Stimulated activated CD4-positive, alpha-beta T cell treated with anti-CD3 and anti-CD28 coated beads, TNF-alpha, amount 100 ng/mL, for 1 hour (primary cell): ENCODE results near the gene PARVG.

Experiments
- DNase-seq, 3 donors: peaks; one replicate each; pipeline ENCODE4 v3.0.0-alpha.2; 2020; ENCODE audit warnings: low read depth in 3 of 3, low spot score in 1 of 3

The PARVG gene

GRCh38 chr22:44179989-44180705, 578 bp upstream of the PARVG start:
- DNase-seq, result no peak

GRCh38 chr22:44181033-44181911, 547 bp downstream of the PARVG start:
- DNase-seq, result peak; percentile 20 to 49 (median 30)

GRCh38 chr22:44181912-44182587, 1.3 kb downstream of the PARVG start:
- no peak for DNase-seq

DNA sequence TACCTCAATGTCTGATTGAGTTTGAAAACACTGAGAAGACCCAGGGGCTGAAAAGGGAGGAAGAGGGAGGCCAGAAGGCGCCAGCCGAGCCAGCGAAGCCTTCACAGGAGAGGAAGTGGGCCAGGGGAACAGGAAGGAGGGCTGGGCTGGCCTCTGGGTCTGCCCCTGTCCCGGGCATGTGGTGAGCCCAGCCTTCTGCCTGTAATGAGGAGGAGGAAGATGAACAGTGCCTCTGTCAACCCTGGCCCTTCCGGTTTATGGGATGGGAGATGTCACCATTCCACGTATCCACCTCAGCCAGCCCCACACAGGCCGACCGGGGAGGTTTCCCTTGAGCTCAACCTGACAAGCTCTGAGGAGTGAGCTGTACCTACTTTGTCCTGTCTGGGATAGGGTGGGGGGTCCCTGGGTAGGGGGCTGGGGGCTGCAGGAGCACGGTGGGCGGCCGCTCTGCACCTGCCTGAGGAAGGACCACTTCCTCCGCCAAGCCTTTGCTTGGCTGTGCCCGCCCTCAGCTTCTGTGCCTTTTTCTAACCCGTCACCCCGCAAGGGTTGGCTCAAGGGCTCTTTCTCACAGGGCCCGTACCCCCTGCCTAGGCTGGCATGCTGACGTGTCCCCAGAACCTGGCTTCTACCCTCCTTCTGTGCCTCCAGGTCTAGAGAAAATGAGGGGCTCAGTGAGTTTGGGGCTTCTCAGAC, 2.0 kb downstream of the PARVG start:
- DNase-seq, result no peak

DNA sequence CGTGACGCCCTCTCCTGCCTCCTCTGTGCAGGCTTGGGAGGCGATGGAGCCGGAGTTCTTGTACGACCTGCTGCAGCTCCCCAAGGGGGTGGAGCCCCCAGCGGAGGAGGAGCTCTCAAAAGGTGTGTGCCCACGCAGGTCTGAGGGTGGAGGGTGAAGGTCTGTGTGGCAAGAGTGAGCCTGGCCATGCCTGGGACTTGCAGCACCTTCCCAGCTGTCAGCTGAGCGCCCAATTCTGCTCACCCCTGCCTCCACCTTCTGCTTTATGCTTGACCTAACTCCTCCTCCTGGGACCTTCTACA, 2.5 kb downstream of the PARVG start:
- no peak for DNase-seq

- DNase-seq, result no peak
These were observed 3.3 kb downstream of the PARVG start for GRCh38 chr22:44184006-44184405.

DNA sequence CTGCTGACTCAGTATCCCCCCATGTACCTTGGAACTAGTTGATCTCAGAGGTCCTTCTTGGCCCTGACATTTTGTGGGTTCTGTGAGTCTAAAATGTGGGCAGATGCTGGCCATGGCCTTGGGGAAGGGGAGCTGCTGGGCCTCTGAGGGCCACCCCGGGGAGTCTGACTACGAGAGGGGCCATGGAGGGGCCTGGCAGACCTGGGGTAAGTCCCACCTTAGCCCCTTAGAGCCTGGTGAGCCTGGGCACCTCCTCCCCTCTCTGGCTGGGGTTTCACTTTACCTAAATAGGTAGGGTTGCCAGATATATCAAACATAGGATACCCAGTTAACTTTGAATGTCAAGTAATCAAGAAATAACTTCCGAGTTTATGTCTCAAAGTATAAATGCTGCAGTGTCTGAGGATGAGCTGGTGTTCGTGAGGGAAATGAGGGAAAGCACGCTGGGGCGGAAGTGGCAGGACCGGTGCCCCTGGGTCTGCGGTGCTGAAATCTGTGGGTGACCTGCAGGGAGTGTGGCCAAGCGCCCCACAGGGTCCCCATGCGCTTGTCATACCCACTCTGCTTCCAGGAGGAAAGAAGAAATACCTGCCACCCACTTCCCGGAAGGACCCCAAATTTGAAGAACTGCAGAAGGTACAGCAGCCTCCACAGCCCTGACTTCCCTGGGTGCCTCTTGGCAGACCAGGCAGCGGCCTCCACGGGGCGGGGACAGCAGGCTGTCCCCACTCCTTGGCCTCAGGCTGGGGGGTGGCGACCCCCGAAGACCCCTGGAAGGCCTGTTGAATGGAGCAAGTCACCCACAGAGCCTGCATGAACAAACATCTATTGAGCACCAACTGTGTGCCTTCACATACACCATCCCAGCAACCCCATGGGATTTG, 4.8 kb downstream of the PARVG start:
- no peak for DNase-seq

- no peak for DNase-seq
These were observed 5.4 kb downstream of the PARVG start for GRCh38 chr22:44186121-44186510.

- DNase-seq, result no peak
These were observed 6.0 kb downstream of the PARVG start for GRCh38 chr22:44186737-44187136.

- no peak for DNase-seq
These were observed 7.0 kb downstream of the PARVG start for GRCh38 chr22:44187652-44188230.

- DNase-seq, result no peak
These were observed 7.6 kb downstream of the PARVG start for GRCh38 chr22:44188316-44188715.

- no peak for DNase-seq
These were observed 8.4 kb downstream of the PARVG start for GRCh38 chr22:44188986-44189630.

GRCh38 chr22:44190381-44190976, 9.8 kb downstream of the PARVG start:
- DNase-seq, result no peak

DNA sequence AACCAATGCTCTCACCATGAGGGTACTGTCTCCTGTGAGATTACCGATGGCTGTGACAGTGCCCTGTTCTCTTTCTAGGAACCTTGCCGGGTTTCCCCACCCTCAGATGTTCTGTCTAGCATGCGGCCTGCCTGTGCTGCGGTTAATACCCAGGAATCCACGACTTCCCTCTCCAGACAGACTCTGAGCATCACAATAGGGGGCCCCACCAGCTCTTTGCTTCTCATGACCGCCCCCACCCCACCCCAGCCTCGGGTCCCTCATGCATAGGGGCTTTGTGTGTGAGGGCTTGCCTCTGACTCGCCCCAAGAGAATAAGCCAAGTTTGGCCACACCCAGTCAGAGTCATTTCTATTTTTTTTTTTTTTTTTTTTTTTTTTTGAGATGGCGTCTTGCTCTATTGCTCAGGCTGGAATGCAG, 10.3 kb downstream of the PARVG start:
- no peak for DNase-seq

DNA sequence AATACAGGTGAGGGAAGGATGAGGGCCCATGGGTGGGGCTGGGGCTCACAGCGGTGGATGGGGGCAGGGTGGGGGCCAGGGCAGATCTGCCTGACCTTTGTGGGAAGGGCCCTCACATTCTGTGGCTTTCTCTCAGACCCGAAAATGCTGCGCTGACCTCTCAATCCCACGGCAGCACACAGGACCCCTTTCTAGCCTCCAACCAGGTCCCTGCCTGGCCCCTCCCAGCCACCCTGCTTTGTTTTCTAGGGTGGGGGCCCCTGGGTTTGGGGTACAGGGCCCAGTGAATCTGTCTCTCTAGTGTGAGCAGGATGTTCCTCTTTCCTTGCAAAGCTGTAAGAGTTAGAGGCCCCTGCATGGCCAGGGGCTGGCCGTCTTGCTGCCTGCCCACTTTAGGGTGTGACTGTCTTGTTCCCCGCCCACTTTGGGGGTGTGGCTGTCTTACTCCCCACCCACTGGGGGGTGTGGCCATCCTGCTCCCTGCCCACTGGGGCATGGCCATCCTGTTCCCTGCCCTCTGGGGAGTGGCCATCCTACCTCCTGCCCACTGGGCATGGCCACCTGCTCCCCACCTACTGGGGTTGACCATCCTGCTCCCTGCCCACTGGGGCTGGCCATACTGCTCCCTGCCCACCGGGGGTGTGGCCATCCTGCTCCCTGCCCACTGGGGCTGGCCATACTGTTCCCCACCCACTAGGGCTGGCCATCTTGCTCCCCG, 11.5 kb downstream of the PARVG start:
- DNase-seq, result peak in 1 of 3 donors; percentile 26

- no peak for DNase-seq
These were observed 12.2 kb downstream of the PARVG start for GRCh38 chr22:44192816-44193534.

- DNase-seq, result no peak
These were observed 12.8 kb downstream of the PARVG start for GRCh38 chr22:44193535-44193891.

- DNase-seq, result no peak
These were observed 13.8 kb downstream of the PARVG start for GRCh38 chr22:44194569-44194968.
